K562 (cell line): ENCODE measurements around the gene MYO1H. TPM values are rescaled to one million over a fixed set of nuclear protein-coding genes. Genes with fewer than 3 reads are reported as not detected.
A peak's percentile ranks its signal among the peaks of the same experiment; 100 is the strongest.

ENCODE experiments used
- ATAC-seq: fragments of 200-7000 bp; cut with Tn5 transposase; 3 replicates; pipeline ENCODE4 v1.9.1; 2020; ENCODE audit warnings: moderate library complexity
- BruUV-seq: library from RNA; stranded (reverse); fragments of 400-500 nt; replicated peaks from 2 replicates; lab custom pipeline; 2021; lab: Mats Ljungman, UMichigan
- CTCF ChIA-PET: fragments of 300-600 bp; formaldehyde crosslinking; extraction: SDS; loops from one replicate; lab custom pipeline; 2021; ENCODE audit warnings: low intra/inter-chr PET ratio; lab: Yijun Ruan, JAX
- POLR2A ChIA-PET: fragments of 300-600, 350-650 bp; sonication (Branson Sonifier 250); formaldehyde crosslinking; extraction: SDS; loops from one replicate; lab custom pipeline; 2021; ENCODE audit warnings: antibody characterized with exemption, inconsistent platforms; lab: Yijun Ruan, JAX
- DNase-seq, 4 experiments: peaks; one replicate each; pipeline versions ENCODE4 v3.0.0 to v3.0.0-alpha.2; 2011 to 2018; ENCODE audit warnings: low spot score in 3 of 4, mixed read lengths in 3 of 4; ENCODE audit errors: extremely low read depth in 1 of 4
- FAIRE-seq: peaks from 2 replicates; lab custom pipeline; 2011; peaks lifted over from hg19 to GRCh38; lab: Jason Lieb, UNC
- H2AFZ ChIP-seq: 2 replicates; pipeline ENCODE4 v1.6.0; 2011; ENCODE audit warnings: low read depth, low read length, control low read depth, inconsistent platforms
- H3K27ac ChIP-seq: fragments of 200-600 bp; 3 replicates; pipeline ENCODE4 v1.8.0; 2011; ENCODE audit warnings: low read depth, mild to moderate bottlenecking, control low read depth, inconsistent platforms, low read length, moderate library complexity, mixed read lengths; ENCODE audit errors: extremely low read depth
- H3K27me3 ChIP-seq, 2 experiments: fragments of 300-600 bp in 1 of 2; 2 replicates in 1 of 2; 3 replicates in 1 of 2; pipeline versions ENCODE4 v1.6.0 to v1.8.0; 2011; ENCODE audit warnings: inconsistent platforms in 2 of 2, low read length in 2 of 2, mild to moderate bottlenecking in 1 of 2, mixed read lengths in 1 of 2, moderate library complexity in 1 of 2; ENCODE audit not compliant: control insufficient read depth in 2 of 2, insufficient read depth in 2 of 2
- H3K36me3 ChIP-seq: fragments of 300-600 bp; 3 replicates; pipeline ENCODE4 v1.8.0; 2011; ENCODE audit warnings: mild to moderate bottlenecking, low read length, inconsistent platforms; ENCODE audit not compliant: control insufficient read depth, insufficient read depth
- H3K4me1 ChIP-seq, 2 experiments: fragments of 200-600 bp in 1 of 2; replicated peaks in 1 of 2; 2 replicates in 1 of 2; 3 replicates in 1 of 2; pipeline versions ENCODE4 v1.5.1 to v1.8.0; 2011; ENCODE audit warnings: inconsistent platforms in 2 of 2, low read length in 2 of 2, mild to moderate bottlenecking in 1 of 2, mixed read lengths in 1 of 2, moderate library complexity in 1 of 2; ENCODE audit not compliant: control insufficient read depth in 2 of 2, insufficient read depth in 2 of 2
- H3K4me2 ChIP-seq: 2 replicates; pipeline ENCODE4 v1.6.1; 2011; ENCODE audit warnings: low read length, control low read depth, inconsistent platforms, mixed read lengths; ENCODE audit not compliant: insufficient read depth
- H3K4me3 ChIP-seq: fragments of 200-600 bp; sonication (generic), shearing (Covaris generic); 2 replicates; pipeline ENCODE4 v1.5.1; 2016; ENCODE audit warnings: control low read depth, inconsistent platforms
- H3K79me2 ChIP-seq: fragments of 200-600 bp; 3 replicates; pipeline ENCODE4 v1.8.0; 2011; ENCODE audit warnings: low read length, inconsistent platforms; ENCODE audit not compliant: control insufficient read depth, insufficient read depth
- H3K9ac ChIP-seq, 2 experiments: 2 replicates each; pipeline versions ENCODE4 v1.6.0 to v1.6.1; 2011; ENCODE audit warnings: low read depth in 2 of 2, low read length in 2 of 2, control low read depth in 1 of 2, inconsistent platforms in 1 of 2, mild to moderate bottlenecking in 1 of 2, mixed read lengths in 1 of 2; ENCODE audit not compliant: insufficient read depth in 1 of 2
- H3K9me1 ChIP-seq: one replicate; pipeline ENCODE4 v1.6.0; 2011; ENCODE audit warnings: inconsistent platforms, mild to moderate bottlenecking, low read length, moderate library complexity; ENCODE audit not compliant: control insufficient read depth, insufficient read depth
- H3K9me3 ChIP-seq: replicated peaks from 2 replicates; pipeline ENCODE4 v1.5.1; 2011; ENCODE audit warnings: low read depth, low read length, inconsistent platforms; ENCODE audit not compliant: control insufficient read depth, insufficient read depth
- H4K20me1 ChIP-seq: replicated peaks from 2 replicates; pipeline ENCODE4 v1.6.1; 2011; ENCODE audit warnings: low read length, inconsistent platforms, mixed read lengths; ENCODE audit not compliant: control insufficient read depth, insufficient read depth
- ILF3 ChIP-seq: fragments of 450-650 bp; IDR thresholded peaks from 2 replicates; pipeline ENCODE4 v1.6.1; 2018; ENCODE audit warnings: antibody characterized with exemption, mild to moderate bottlenecking, moderate library complexity, borderline replicate concordance
- ILK ChIP-seq: fragments of 450-650 bp; IDR thresholded peaks from 2 replicates; pipeline ENCODE4 v1.6.1; 2016; ENCODE audit warnings: missing genetic modification characterization, low read depth, mild to moderate bottlenecking, missing compliant biosample characterization, moderate library complexity, borderline replicate concordance
- ZKSCAN8 ChIP-seq: fragments of 200-800 bp; sonication (Bioruptor generic); IDR thresholded peaks from 2 replicates; pipeline ENCODE4 v1.6.1; 2016; ENCODE audit warnings: missing genetic modification characterization, missing compliant biosample characterization
- ZNF197 ChIP-seq: fragments of 200-800 bp; sonication (Bioruptor generic); IDR thresholded peaks from 2 replicates; pipeline ENCODE4 v1.6.1; 2016; ENCODE audit warnings: low read depth, missing genetic modification characterization, missing compliant biosample characterization
- ZNF23 ChIP-seq: fragments of 250-450 bp; sonication (Bioruptor Pico); IDR thresholded peaks from 2 replicates; pipeline ENCODE4 v1.4.0; 2020; ENCODE audit warnings: mild to moderate bottlenecking
- WGBS: fragments of 100-300 bp; shearing (Covaris generic); methylation state at CpG from one replicate; pipeline ENCODE4 v1.1.6; 2016; ENCODE audit warnings: low coverage, mixed read lengths; ENCODE audit not compliant: insufficient coverage; ENCODE audit errors: missing lambda C conversion rate; 5-methylcytosine and 5-hydroxymethylcytosine counted together
- in situ Hi-C: fragments of 300-500 bp; cut with MboI; formaldehyde crosslinking; loops from 4 replicates; pipeline ENCODE4 v1.15.0; 2018; ENCODE audit warnings: inconsistent platforms, mixed read lengths
- intact Hi-C: fragments of 100-400 bp; cut with micrococcal nuclease; formaldehyde crosslinking; loops from 2 replicates; pipeline ENCODE4 v1.14.2; 2022
- polyA plus RNA-seq, 8 experiments: library from polyadenylated mRNA; depleted of rRNA in 4 of 8; stranded (reverse) in 5 of 8; unstranded in 3 of 8; fragments of >200 nt; fragmentation: Nextera tagmentation in 2 of 8; fragmentation: Illumina TruSeq in 1 of 8; extraction: Ambion mirVana in 2 of 8; extraction: Trizol in 1 of 8; gene quantifications; 2 replicates each; pipeline versions ENCODE4 v1.2.1 to v1.2.3, GENCODE V29; 2011 to 2014; ENCODE audit warnings: inconsistent platforms in 1 of 8, missing spikeins in 1 of 8
- total RNA-seq, 7 experiments: library from RNA; depleted of rRNA in 6 of 7; stranded (reverse); fragments of >200 nt in 6 of 7; fragmentation: Illumina TruSeq in 2 of 7; extraction: Trizol in 2 of 7; gene quantifications; 2 replicates each; pipeline versions ENCODE4 v1.2.1 to v1.2.3, GENCODE V29; 2011 to 2021; ENCODE audit warnings: low replicate concordance in 1 of 7
- TF ChIP-seq, protein P1 (sequence below): sonication (generic); formaldehyde crosslinking; IDR thresholded peaks from 2 replicates; pipeline ENCODE4 v1.9.0; 2022; ENCODE audit warnings: mild to moderate bottlenecking, missing genetic modification reagents

The MYO1H gene
- total and polyA plus RNA-seq, 9 of the 15 experiments (the other 6 are each of a cell fraction or from before 2014, with no cell fraction given) = not detected

DNA sequence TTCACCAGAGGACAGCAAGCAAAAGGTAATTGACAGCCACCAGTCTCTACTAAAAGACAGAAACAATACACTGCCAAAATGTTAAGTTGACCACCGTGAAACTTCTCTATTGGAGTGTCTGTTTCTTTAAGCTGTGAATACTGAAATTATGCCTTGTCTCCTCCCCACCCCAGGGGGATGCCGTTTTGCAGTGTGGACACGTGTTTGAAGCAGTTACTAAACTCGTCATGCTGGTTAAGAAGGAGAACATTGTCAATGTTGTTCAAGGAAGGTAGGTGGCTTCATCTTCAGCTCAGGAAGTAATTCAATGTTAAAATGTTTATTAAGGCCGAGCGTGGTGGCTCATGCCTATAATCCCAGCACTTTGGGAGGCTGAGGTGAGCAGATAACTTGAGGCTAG, 96.6 kb downstream of the MYO1H start:
- no peak overlapping the region for H3K4me2 ChIP-seq
- no peaks in the 10 kb centered on the region for H4K20me1 ChIP-seq
- H3K27ac ChIP-seq = no peak overlapping the region
- DNase-seq (no peak), FAIRE-seq (peak; percentile 58), ATAC-seq (no peak)
- no peak overlapping the region for H3K4me3 ChIP-seq
- POLR2A ChIA-PET = interaction anchor here (1.1 kb wide), 1 partner anchor 9 kb away, joined by 3 read pairs; no protein-coding TSS in a partner anchor
- no peaks in the 10 kb centered on the region for H3K4me1 ChIP-seq
- no peaks in the 10 kb centered on the region for H3K9me1 ChIP-seq
- no peak overlapping the region for H3K9ac ChIP-seq
- peaks cover 15% of the 10 kb centered on the region; the same call in 1 of the 3 replicates for H3K36me3 ChIP-seq
- TF ChIP-seq ILF3 (no peak), ZKSCAN8 (CRISPR knock-in tag) (no peak), ZNF23 (CRISPR knock-in tag) (no peak), ZNF197 (CRISPR knock-in tag) (no peak), ILK (no peak)
- TF ChIP-seq, protein P1, sequence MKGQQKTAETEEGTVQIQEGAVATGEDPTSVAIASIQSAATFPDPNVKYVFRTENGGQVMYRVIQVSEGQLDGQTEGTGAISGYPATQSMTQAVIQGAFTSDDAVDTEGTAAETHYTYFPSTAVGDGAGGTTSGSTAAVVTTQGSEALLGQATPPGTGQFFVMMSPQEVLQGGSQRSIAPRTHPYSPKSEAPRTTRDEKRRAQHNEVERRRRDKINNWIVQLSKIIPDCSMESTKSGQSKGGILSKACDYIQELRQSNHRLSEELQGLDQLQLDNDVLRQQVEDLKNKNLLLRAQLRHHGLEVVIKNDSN = no peak
- CTCF ChIA-PET = no interaction called here
- H3K79me2 ChIP-seq = no peaks in the 10 kb centered on the region
- in situ Hi-C loops (no loop called here), intact Hi-C loops (no loop called here)
- H2AFZ ChIP-seq = no peak overlapping the region
- H3K9me3 ChIP-seq = no peaks in the 10 kb centered on the region
- WGBS = 46% methylated on average over 6 of the region's 6 CpGs
- H3K27me3 ChIP-seq = peaks cover 5% of the 10 kb centered on the region in 2 experiments; a peak in 2 of 5 replicates
- BruUV-seq = no TSS peak
